Measurements from ENCODE around the gene MITD1. TPM values are rescaled to one million over a fixed set of nuclear protein-coding genes. Genes with fewer than 3 reads are reported as not detected.
"Not testable (repeated sequence)": the region's sequence is repeated elsewhere in the genome, so short reads cannot be mapped to it uniquely, and the experiment has no call there.

The MITD1 gene
- 10 to 100 TPM; 59.2 to 68.0 TPM for total RNA-seq

DNA sequence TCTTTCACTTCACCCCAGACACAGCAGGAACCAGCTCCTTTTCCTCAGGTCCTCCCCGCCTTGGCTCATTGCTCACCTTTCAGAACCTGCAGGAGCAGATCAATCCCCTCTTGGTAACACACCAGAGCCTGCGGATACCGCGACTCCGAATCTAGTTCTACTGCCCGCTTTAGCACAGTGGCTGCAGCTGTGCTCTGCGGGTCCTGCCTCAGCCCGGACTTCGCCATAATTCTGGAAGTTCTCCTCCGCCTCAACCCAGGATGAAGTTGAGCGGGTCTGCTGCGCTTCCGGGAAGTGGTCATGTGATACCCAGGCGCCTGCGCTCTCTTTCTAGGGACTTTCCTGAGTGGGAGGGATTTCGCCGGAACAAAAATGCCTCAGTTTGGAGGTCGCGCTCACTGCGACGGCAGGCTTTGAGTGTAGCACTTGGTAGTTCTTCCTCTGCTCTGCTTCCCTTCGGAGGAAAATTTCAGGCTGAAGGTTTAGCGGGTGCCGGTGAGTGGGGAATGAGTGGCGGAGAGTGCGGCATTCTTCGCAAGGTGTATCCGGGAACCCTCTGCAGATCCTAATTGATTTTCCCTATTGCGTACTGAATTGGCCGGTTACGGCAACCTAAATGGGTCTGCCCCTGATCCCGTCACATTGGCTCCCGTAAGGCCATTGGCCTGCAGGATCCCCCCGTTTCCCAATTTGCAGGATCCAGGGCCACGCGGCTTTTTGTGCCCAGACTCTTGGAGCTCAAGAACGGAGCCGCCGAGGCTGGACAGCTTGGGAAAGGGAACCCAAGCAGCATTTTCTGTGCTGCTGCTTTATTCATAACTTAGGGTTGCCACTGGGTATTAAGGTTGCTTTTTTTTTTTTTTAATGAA lies at the start of gene MITD1, which contains the start of gene MRPL30:
MITD1 (minus strand) TSS at position 304 of the 869 bp plus-strand sequence; CDS start at position 227, 77 bp downstream.
MRPL30 (plus strand) TSS at position 430 of the 869 bp plus-strand sequence. CDS start 5,020 bp downstream, outside the sequence.
- H3K4me3 Mint-ChIP-seq: peak within 1 kb of the TSS; percentile 99
- CTCF ChIA-PET: interaction anchor here (1.1 to 1.5 kb wide), 2 partner anchors 23 to 24 kb away, joined by 5 read pairs; no protein-coding TSS in a partner anchor
- peak within 1 kb of the TSS; percentile 95 for H3K27ac Mint-ChIP-seq
- POLR2A ChIA-PET: interaction anchor here (0.6 to 0.8 kb wide), 2 partner anchors 25 to 26 kb away, joined by 3 read pairs; partner anchors contain the start of genes LIPT1 and TSGA10
- peaks cover 57% of the 10 kb centered on the region for H3K4me1 Mint-ChIP-seq
- H3K9me3 Mint-ChIP-seq: no peaks in the 10 kb centered on the region
- DNase-seq: peak; percentile 93
- H3K36me3 Mint-ChIP-seq (ENCODE audit: low read depth): peaks cover 19% of the 10 kb centered on the region
- H3K27me3 Mint-ChIP-seq: no peaks in the 10 kb centered on the region

DNA sequence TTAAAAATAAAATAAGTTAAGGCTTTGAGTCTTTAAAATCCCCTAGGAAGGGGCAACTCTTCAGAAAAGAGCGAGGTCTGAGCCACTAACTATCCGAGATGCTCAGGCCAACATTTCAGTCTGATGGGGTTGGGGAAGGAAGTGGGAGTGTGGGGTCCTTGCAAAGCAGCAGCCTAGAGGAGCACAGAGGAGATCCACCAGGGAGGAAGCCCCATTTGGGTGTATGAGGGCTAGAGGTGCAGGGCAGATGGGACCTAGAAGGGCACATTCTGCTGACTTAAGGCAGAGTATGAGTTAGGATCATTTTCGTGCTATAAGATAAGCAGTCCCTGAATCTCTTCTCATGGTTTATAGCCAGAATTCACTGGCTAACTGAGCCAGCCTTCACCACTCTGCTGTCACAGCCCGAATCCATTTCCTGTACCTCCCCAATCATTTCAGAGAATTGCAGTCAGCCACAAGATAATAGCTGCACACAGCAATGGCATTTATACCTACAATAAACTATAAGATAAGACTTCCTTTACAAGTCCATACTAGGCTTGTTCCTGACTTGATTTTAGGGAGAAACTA lies 37.2 kb upstream of the MITD1 start:
- no peak overlapping the region for H3K27ac Mint-ChIP-seq
- no peak overlapping the region for H3K4me3 Mint-ChIP-seq
- no peaks in the 10 kb centered on the region for H3K27me3 Mint-ChIP-seq
- H3K36me3 Mint-ChIP-seq (ENCODE audit: low read depth): no peaks in the 10 kb centered on the region
- no peak for DNase-seq
- POLR2A ChIA-PET: no interaction called here
- H3K9me3 Mint-ChIP-seq: peaks cover 2% of the 10 kb centered on the region
- CTCF ChIA-PET: interaction anchor here (0.6 kb wide), 2 partner anchors 15 to 1060 kb away, joined by 3 to 4 read pairs; no protein-coding TSS in a partner anchor
- H3K4me1 Mint-ChIP-seq: peaks cover 6% of the 10 kb centered on the region

DNA sequence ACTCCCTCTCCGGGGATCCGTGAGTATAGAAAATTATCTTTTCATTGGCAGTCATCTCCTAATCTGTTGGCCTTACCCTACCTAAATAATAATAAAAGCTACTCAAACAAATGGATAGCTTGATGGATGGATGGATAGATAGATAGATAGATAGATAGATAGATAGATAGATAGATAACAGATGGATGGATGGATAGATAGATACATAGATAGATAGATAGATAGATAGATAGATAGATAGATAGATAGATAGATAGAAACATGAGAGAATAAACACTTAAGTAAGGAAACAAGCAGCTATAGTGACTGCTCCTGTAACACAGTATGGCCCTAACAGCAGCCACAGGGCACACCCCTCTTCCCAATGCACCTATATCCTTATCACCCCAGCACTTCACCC lies 35.2 kb upstream of the MITD1 start:
- Mint-ChIP-seq H3K27ac (no peak overlapping the region), H3K4me3 (no peak overlapping the region), H3K27me3 (no peaks in the 10 kb centered on the region), H3K4me1 (peaks cover 6% of the 10 kb centered on the region), H3K9me3 (peaks cover 2% of the 10 kb centered on the region), H3K36me3 (ENCODE audit: low read depth) (no peaks in the 10 kb centered on the region)
- DNase-seq: no peak
- POLR2A ChIA-PET: no interaction called here
- CTCF ChIA-PET: no interaction called here

DNA sequence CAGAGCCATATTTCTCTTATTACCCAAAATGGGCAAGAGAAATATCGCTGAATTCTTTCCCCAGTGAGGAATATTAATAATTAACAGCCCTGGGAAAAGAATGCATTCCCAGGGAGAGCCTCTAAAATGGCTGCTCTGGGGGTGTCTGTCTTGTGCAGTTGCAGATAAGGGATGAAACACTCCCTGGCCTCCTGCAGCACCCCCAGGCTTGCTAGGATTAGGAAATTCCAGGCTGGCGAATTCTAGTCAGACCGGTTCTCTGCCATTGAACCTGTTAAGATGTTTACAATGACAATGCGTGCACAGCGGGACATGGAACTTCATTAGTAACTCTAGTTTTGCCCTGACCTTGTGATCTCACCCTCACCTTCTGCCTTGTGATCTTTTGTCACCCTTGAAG lies 24.6 kb upstream of the MITD1 start:
- Mint-ChIP-seq H3K27ac (no peak overlapping the region), H3K4me1 (peaks cover 4% of the 10 kb centered on the region), H3K4me3 (no peak overlapping the region), H3K27me3 (no peaks in the 10 kb centered on the region), H3K36me3 (ENCODE audit: low read depth) (peaks cover 6% of the 10 kb centered on the region), H3K9me3 (peaks cover 7% of the 10 kb centered on the region)
- CTCF ChIA-PET: no interaction called here
- no peak for DNase-seq
- POLR2A ChIA-PET: no interaction called here

DNA sequence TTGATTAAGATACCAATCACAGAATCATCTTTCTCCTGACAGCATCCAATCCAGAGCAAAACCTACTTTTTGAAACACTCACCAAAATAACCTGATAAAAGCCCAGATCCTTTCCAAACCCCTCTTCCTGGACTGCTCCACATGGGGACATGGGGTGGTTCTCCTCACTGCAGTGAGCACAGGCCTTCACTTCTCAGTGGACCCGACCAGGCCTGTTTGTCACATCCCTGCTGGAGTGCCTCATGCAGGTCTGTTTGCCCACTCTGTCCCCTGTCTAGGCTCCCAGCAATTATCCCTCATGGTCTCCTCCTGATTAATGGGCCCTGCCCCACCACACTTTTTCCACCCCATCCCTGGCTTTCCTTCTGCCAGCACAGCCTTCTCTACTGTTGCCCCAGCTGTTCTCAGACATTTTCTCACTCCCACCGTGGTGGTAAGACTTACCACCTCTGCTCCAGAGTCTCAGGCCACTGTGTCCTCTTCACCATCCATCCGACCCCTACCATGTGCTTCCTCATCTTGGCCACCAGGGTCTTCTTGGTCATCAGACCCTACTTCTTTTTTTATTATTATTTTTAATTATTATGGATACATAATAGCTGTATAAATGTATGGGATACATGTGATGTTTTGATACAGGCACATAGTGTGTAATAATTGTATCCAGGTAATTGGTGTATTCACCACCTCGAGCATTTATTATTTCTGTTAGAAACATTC lies 21.3 kb upstream of the MITD1 start:
- Mint-ChIP-seq H3K36me3 (ENCODE audit: low read depth) (peaks cover 3% of the 10 kb centered on the region), H3K4me3 (no peak overlapping the region), H3K27ac (no peak overlapping the region), H3K4me1 (peaks cover 1% of the 10 kb centered on the region), H3K27me3 (no peaks in the 10 kb centered on the region), H3K9me3 (peaks cover 5% of the 10 kb centered on the region)
- ChIA-PET CTCF (interaction anchor here (0.7 to 1.2 kb wide), 2 partner anchors 30 to 279 kb away, joined by 3 read pairs; no protein-coding TSS in a partner anchor), POLR2A (no interaction called here)
- no peak for DNase-seq

DNA sequence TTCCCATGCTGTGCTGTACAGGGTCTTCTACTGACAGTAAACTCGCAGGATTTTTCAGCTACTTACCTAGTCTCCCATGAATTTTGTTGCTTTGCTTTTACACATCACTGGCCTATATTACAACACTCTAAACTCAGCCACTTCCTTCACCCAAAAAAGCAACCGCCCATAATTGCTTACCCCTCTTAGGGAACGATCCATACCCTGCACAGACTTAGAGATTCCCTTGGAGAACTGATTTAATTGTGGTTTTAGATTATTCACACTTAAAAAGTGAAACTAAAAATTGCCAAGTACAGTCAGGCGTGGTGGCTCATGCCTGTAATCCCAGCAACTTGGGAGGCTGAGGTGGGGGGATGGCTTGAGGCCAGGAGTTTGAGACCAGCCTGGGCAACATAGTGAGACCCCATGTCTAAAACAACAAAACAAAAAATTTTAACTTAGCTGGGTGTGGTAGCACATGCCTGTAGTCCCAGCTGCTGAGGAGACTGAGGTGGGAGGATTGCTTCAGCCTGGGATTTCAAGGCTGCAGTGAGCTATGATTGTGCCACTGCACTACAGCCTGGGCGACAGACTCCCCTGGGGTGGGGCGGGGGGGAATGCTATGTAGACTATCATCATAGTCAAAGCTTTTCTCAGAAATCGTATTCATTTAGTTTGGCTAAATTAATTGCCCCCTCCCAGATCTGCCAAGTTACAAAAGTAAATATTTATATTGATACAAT lies 19.4 kb upstream of the MITD1 start:
- ChIA-PET POLR2A (no interaction called here), CTCF (no interaction called here)
- H3K27ac Mint-ChIP-seq: no peak overlapping the region

DNA sequence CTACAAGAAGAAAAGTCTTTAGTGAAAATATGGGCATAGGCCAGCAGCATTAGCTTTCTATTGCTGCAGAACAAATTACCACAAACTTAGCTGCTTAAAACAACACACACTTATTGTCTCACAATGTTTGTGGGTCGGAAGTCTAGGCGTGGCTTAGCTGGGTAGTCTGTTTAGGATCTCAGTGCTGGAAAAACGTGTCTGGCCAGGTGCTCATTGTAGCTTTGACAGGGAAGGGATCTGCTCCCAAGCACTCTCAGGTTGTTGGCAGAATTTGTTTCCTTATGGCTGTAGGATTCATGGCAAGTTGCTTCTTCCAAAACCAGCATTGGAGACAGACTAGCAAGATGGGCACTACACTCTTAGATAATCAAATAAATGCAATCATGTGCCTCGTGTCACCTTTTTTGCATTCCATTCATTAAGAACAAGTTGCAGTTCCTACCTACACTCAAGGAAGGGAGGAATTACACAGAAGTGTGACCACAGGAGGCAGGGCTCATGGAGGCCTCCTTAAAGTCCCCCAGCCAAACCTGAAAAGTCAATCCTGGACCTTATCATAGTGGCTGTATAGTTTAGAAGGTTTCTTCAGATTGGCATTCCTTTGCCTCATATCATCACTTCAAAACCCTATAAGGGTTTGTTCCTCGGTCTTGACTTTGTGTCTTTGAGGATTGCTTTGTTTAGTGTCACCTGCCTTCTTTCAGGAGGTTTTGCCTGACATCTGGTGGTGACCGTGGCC lies 17.4 kb upstream of the MITD1 start:
- no peak for DNase-seq
- Mint-ChIP-seq H3K4me3 (no peak overlapping the region), H3K27ac (no peak overlapping the region), H3K36me3 (ENCODE audit: low read depth) (peaks cover 11% of the 10 kb centered on the region), H3K27me3 (no peaks in the 10 kb centered on the region), H3K4me1 (peaks cover 1% of the 10 kb centered on the region), H3K9me3 (no peaks in the 10 kb centered on the region)
- POLR2A ChIA-PET: no interaction called here
- CTCF ChIA-PET: no interaction called here

More for the DNA sequence above, 19.4 kb upstream of the MITD1 start:
- DNase-seq: no peak
- peaks cover 7% of the 10 kb centered on the region for H3K36me3 Mint-ChIP-seq (ENCODE audit: low read depth)
- peaks cover 2% of the 10 kb centered on the region for H3K9me3 Mint-ChIP-seq
- H3K27me3 Mint-ChIP-seq: no peaks in the 10 kb centered on the region
- peaks cover 1% of the 10 kb centered on the region for H3K4me1 Mint-ChIP-seq
- H3K4me3 Mint-ChIP-seq: no peak overlapping the region

DNA sequence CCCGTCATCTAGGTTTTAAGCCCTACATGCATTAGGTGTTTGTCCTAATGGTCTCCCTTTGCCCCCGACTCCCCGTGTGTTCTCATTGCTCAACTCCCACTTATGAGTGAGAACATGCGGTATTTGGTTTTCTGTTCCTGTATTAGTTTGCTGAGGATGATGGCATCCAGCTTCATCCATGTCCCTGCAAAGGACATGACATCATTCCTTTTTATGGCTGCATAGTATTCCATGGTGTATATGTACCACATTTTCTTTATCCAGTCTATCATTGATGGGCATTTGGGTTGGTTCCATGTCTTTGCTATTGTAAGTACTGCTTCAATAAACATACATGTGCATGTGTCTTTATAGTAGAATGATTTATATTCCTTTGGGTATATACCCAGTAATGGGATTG lies 11.5 kb upstream of the MITD1 start:
- POLR2A ChIA-PET, H3K27ac Mint-ChIP-seq, H3K27me3 Mint-ChIP-seq: not testable (repeated sequence)

DNA sequence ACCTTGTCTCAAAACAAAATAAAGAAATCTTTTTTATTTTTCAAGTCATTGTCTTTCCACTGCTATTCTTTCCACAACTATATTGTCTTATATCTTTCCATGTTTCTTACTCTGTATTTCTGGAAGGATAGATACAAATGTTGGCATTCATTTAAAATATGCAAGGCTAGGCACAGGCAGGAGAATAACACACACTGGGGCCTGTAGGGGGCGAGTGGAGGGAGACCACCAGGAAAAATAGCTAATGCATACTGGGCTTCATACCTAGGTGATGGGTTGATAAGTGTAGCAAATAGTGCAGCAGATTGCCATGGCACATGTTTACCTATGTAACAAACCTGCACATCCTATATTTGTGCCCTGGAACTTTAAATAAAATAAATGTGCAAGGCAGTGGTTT lies 9.7 kb upstream of the MITD1 start:
- H3K27ac Mint-ChIP-seq: no peak overlapping the region
- CTCF ChIA-PET: no interaction called here
- no peak overlapping the region for H3K4me3 Mint-ChIP-seq

More for the DNA sequence above, 11.5 kb upstream of the MITD1 start:
- H3K9me3 Mint-ChIP-seq, CTCF ChIA-PET, H3K4me1 Mint-ChIP-seq, H3K4me3 Mint-ChIP-seq, DNase-seq: not testable (repeated sequence)
- peaks cover 55% of the 10 kb centered on the region for H3K36me3 Mint-ChIP-seq (ENCODE audit: low read depth)

DNA sequence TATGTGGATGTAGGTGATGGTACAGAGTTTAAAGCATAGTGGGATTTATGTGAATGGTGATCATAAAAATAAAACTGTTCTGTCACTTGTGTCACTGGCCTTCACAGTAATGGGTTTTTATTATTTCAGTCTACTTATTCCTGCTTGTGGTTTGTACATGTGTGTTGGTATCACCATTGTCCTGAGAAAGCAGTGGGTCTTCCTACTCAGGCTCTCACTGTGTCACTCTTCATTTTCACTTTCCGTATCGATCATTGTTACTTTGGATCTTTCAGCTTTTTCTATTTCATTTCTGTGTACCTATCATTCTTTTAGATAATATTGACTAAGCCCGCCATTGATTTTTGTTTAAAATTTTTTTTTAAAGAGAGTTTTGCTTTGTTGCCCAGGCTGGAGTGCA lies 7.5 kb upstream of the MITD1 start:
- peaks cover 49% of the 10 kb centered on the region for H3K36me3 Mint-ChIP-seq (ENCODE audit: low read depth)
- ChIA-PET POLR2A (no interaction called here), CTCF (interaction anchor here (0.7 kb wide), 1 partner anchor 21 kb away, joined by 6 read pairs; no protein-coding TSS in a partner anchor)
- peaks cover 2% of the 10 kb centered on the region for H3K9me3 Mint-ChIP-seq
- no peak for DNase-seq
- peaks cover 15% of the 10 kb centered on the region for H3K4me1 Mint-ChIP-seq
- H3K4me3 Mint-ChIP-seq: no peak overlapping the region
- H3K27me3 Mint-ChIP-seq: no peaks in the 10 kb centered on the region
- H3K27ac Mint-ChIP-seq: no peak overlapping the region

More for the DNA sequence above, 9.7 kb upstream of the MITD1 start:
- peaks cover 57% of the 10 kb centered on the region for H3K36me3 Mint-ChIP-seq (ENCODE audit: low read depth)
- peaks cover 7% of the 10 kb centered on the region for H3K4me1 Mint-ChIP-seq
- peaks cover 2% of the 10 kb centered on the region for H3K9me3 Mint-ChIP-seq
- no peak for DNase-seq
- H3K27me3 Mint-ChIP-seq: no peaks in the 10 kb centered on the region
- POLR2A ChIA-PET: no interaction called here

DNA sequence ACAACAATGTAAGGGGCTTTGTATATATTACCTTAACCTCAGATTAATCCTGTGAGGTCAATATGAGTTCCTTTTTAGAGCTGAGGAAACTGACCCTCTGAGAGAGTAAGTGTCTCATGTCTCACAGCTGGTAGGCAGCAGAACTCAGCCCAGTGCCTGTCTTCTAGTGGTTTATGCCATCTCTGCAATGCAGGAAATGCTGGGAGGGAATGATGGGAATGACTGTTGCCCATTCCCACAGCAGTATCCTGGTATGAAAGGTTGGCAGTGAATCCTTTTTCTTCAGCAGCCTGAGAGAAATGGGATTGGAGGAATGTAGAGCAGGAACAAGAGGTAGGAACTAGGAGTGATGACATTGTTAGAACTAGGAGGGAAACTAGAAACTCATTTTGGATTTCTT lies 6.2 kb upstream of the MITD1 start:
- H3K4me1 Mint-ChIP-seq: peaks cover 22% of the 10 kb centered on the region
- H3K27me3 Mint-ChIP-seq: no peaks in the 10 kb centered on the region
- ChIA-PET POLR2A (no interaction called here), CTCF (no interaction called here)
- H3K36me3 Mint-ChIP-seq (ENCODE audit: low read depth): peaks cover 38% of the 10 kb centered on the region
- H3K27ac Mint-ChIP-seq: no peak overlapping the region
- no peak overlapping the region for H3K4me3 Mint-ChIP-seq
- DNase-seq: no peak
- no peaks in the 10 kb centered on the region for H3K9me3 Mint-ChIP-seq

DNA sequence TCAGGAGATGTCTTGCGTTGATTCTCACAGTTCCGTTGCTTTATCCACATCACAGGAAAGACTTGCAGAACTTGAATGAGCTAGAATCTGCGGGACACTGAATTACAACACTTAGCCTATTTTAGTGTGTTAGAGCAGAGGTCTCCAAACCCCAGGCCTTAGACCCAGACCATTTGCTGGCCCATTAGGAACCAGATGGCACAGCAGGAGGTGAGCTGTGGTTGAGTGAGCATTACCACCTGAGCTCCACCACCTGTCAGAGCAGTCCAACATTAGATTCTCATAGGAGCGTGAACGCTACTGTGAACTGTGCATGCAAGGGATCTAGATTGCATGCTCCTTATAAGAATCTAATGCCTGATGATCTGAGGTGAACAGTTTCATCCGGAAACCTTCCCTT lies 4.0 kb upstream of the MITD1 start:
- Mint-ChIP-seq H3K27ac (no peak overlapping the region), H3K36me3 (ENCODE audit: low read depth) (peaks cover 23% of the 10 kb centered on the region), H3K9me3 (no peaks in the 10 kb centered on the region), H3K27me3 (no peaks in the 10 kb centered on the region), H3K4me1 (peaks cover 34% of the 10 kb centered on the region), H3K4me3 (no peak overlapping the region)
- ChIA-PET POLR2A (no interaction called here), CTCF (interaction anchor here (1.0 to 1.4 kb wide), 2 partner anchors 153 to 1485 kb away, joined by 3 read pairs; partner anchors contain the start of gene EIF5B)
- no peak for DNase-seq

All from activated CD4-positive, alpha-beta T cell treated with anti-CD3 and anti-CD28 coated beads, Interleukin-2, amount 10 ng/mL, durations not matched to agents 7 days and 5 days (primary cell).